HCT116 (cell line): Measurements from ENCODE around the gene SEC61G. TPM values are rescaled to one million over a fixed set of nuclear protein-coding genes. Genes with fewer than 3 reads are reported as not detected.

Experiments
- ATAC-seq: fragments of 200-7000 bp; cut with Tn5 transposase; 2 replicates; pipeline ENCODE4 v1.9.1; 2020; ENCODE audit warnings: mild to moderate bottlenecking, moderate library complexity
- BruUV-seq: library from RNA; stranded (reverse); fragments of 400-500 nt; replicated peaks from 2 replicates; lab custom pipeline; 2021; lab: Mats Ljungman, UMichigan
- CTCF ChIA-PET: fragments of 300-600 bp; sonication (Branson Sonifier 250); formaldehyde crosslinking; loops from one replicate; lab custom pipeline; 2021; ENCODE audit warnings: antibody characterized with exemption; lab: Charles Lee
- POLR2A ChIA-PET: fragments of 300-600, 350-600 bp; sonication (Branson Sonifier 250); formaldehyde crosslinking; loops from one replicate; lab custom pipeline; 2021; ENCODE audit warnings: antibody characterized with exemption; lab: Charles Lee
- RAD21 ChIA-PET, 2 experiments: fragments of 300-600 bp; sonication (Branson Sonifier 250); formaldehyde crosslinking; loops; one replicate each; lab custom pipeline; 2023; ENCODE audit warnings: low total read pairs in 2 of 2; ENCODE audit not compliant: uncharacterized antibody in 2 of 2, unreplicated experiment in 2 of 2, low non-redundant PET in 1 of 2; lab: Charles Lee
- DNase-seq: peaks from one replicate; pipeline ENCODE4 v3.0.0-alpha.2; 2010; ENCODE audit warnings: low read depth, low spot score
- H2AFZ ChIP-seq: fragments of 200-600 bp; shearing (Covaris generic), sonication (generic); 2 replicates; pipeline ENCODE4 v1.6.1; 2017; ENCODE audit warnings: low read depth, mixed run types, mixed read lengths, antibody characterized with exemption, low read length; ENCODE audit not compliant: poor library complexity, severe bottlenecking
- H3K27ac ChIP-seq: 2 replicates; pipeline ENCODE4 v1.5.1; 2012; ENCODE audit warnings: low read depth, low read length
- H3K27me3 ChIP-seq: fragments of 200-600 bp; sonication (generic); 2 replicates; pipeline ENCODE4 v1.6.1; 2016; ENCODE audit warnings: mixed run types, low read length, mixed read lengths; ENCODE audit not compliant: insufficient read depth
- H3K36me3 ChIP-seq, 2 experiments: fragments of 200-500 bp in 1 of 2; fragments of 200-600 bp in 1 of 2; sonication (Bioruptor generic) in 1 of 2; sonication (generic) in 1 of 2; 2 replicates each; pipeline versions ENCODE4 v1.5.1 to v1.6.1; 2014 to 2016; ENCODE audit warnings: low read length in 2 of 2, inconsistent platforms in 1 of 2, mixed read lengths in 1 of 2, mixed run types in 1 of 2; ENCODE audit not compliant: insufficient read depth in 2 of 2, control insufficient read depth in 1 of 2
- H3K4me1 ChIP-seq, 2 experiments: fragments of 200-600 bp in 1 of 2; sonication (generic) in 1 of 2; 2 replicates each; pipeline versions ENCODE4 v1.5.1 to v1.6.1; 2012 to 2017; ENCODE audit warnings: low read length in 2 of 2, inconsistent platforms in 1 of 2, mild to moderate bottlenecking in 1 of 2, mixed read lengths in 1 of 2, mixed run types in 1 of 2, moderate library complexity in 1 of 2; ENCODE audit not compliant: insufficient read depth in 2 of 2, control insufficient read depth in 1 of 2
- H3K4me2 ChIP-seq: fragments of 200-600 bp; sonication (generic); 2 replicates; pipeline ENCODE4 v1.6.1; 2017; ENCODE audit warnings: mixed run types, low read length, mixed read lengths
- H3K4me3 ChIP-seq, 2 experiments: fragments of 200-600 bp in 1 of 2; sonication (generic) in 1 of 2; replicated peaks in 1 of 2; 2 replicates each; pipeline ENCODE4 v1.5.1; 2011 to 2016; ENCODE audit warnings: low read length in 2 of 2, control low read depth in 1 of 2, low read depth in 1 of 2, mild to moderate bottlenecking in 1 of 2, mixed read lengths in 1 of 2, mixed run types in 1 of 2
- H3K79me2 ChIP-seq: fragments of 200-600 bp; sonication (generic); 2 replicates; pipeline ENCODE4 v1.6.1; 2017; ENCODE audit warnings: mild to moderate bottlenecking, mixed run types, low read length, moderate library complexity, mixed read lengths; ENCODE audit not compliant: insufficient read depth
- H3K9ac ChIP-seq: fragments of 200-600 bp; sonication (generic); 2 replicates; pipeline ENCODE4 v1.6.1; 2016; ENCODE audit warnings: low read length, mixed read lengths
- H3K9me2 ChIP-seq: fragments of 200-600 bp; sonication (generic), shearing (Covaris generic); 2 replicates; pipeline ENCODE4 v1.6.1; 2017; ENCODE audit warnings: mixed run types, mild to moderate bottlenecking, moderate library complexity; ENCODE audit not compliant: insufficient read depth
- H3K9me3 ChIP-seq, 2 experiments: fragments of 200-500 bp in 1 of 2; fragments of 200-600 bp in 1 of 2; sonication (Bioruptor generic) in 1 of 2; sonication (generic) in 1 of 2; 2 replicates each; pipeline ENCODE4 v1.6.1; 2014 to 2017; ENCODE audit warnings: low read length in 2 of 2, mixed read lengths in 2 of 2, inconsistent platforms in 1 of 2, low read depth in 1 of 2, mild to moderate bottlenecking in 1 of 2, mixed run types in 1 of 2, moderate library complexity in 1 of 2; ENCODE audit not compliant: control insufficient read depth in 1 of 2, insufficient read depth in 1 of 2
- H4K20me1 ChIP-seq: fragments of 200-600 bp; sonication (generic), shearing (Covaris generic); 2 replicates; pipeline ENCODE4 v1.6.1; 2017; ENCODE audit warnings: mixed run types, mild to moderate bottlenecking, moderate library complexity; ENCODE audit not compliant: insufficient read depth
- ATF3 ChIP-seq: IDR thresholded peaks from 2 replicates; pipeline ENCODE4 v1.6.1; 2012
- CBX3 ChIP-seq: IDR thresholded peaks from 2 replicates; pipeline ENCODE4 v1.6.1; 2012; ENCODE audit warnings: low read depth
- CEBPB ChIP-seq: IDR thresholded peaks from 2 replicates; pipeline ENCODE4 v1.6.1; 2012; ENCODE audit warnings: low read depth
- CTCF ChIP-seq, 3 experiments: fragments of 200-600 bp in 1 of 3; sonication (generic) in 1 of 3; IDR thresholded peaks in 2 of 3; conservative IDR thresholded peaks in 1 of 3; 2 replicates each; pipeline ENCODE4 v1.5.1; 2012 to 2017; ENCODE audit warnings: low read depth in 2 of 3, low read length in 2 of 3, antibody characterized with exemption in 1 of 3, borderline replicate concordance in 1 of 3, control low read depth in 1 of 3, mild to moderate bottlenecking in 1 of 3, mixed read lengths in 1 of 3, mixed run types in 1 of 3, moderate library complexity in 1 of 3; ENCODE audit not compliant: insufficient read depth in 1 of 3
- EGR1 ChIP-seq: IDR thresholded peaks from 2 replicates; pipeline ENCODE4 v1.6.1; 2012; ENCODE audit warnings: low read depth
- ELF1 ChIP-seq: IDR thresholded peaks from 2 replicates; pipeline ENCODE4 v1.6.1; 2012; ENCODE audit warnings: low read depth, borderline replicate concordance
- FOSL1 ChIP-seq: IDR thresholded peaks from 2 replicates; pipeline ENCODE4 v1.6.1; 2012; ENCODE audit warnings: low read depth
- JUND ChIP-seq: IDR thresholded peaks from 2 replicates; pipeline ENCODE4 v1.6.1; 2012
- POLR2A ChIP-seq: IDR thresholded peaks from 2 replicates; pipeline ENCODE4 v1.7.0; 2011; ENCODE audit warnings: borderline replicate concordance; ENCODE audit not compliant: insufficient read depth, insufficient read length; ENCODE audit errors: extremely low read depth
- POLR2AphosphoS5 ChIP-seq: IDR thresholded peaks from 2 replicates; pipeline ENCODE4 v1.6.1; 2011; ENCODE audit warnings: mild to moderate bottlenecking, low read depth, low read length, moderate library complexity
- SIN3A ChIP-seq: IDR thresholded peaks from 2 replicates; pipeline ENCODE4 v1.6.1; 2012; ENCODE audit warnings: low read depth
- SP1 ChIP-seq: IDR thresholded peaks from 2 replicates; pipeline ENCODE4 v1.6.1; 2012; ENCODE audit warnings: low read depth
- TCF7L2 ChIP-seq: IDR thresholded peaks from 2 replicates; pipeline ENCODE4 v1.7.0; 2011; ENCODE audit warnings: borderline replicate concordance, inconsistent platforms; ENCODE audit not compliant: insufficient read depth, insufficient read length; ENCODE audit errors: extremely low read depth
- YY1 ChIP-seq: IDR thresholded peaks from 2 replicates; pipeline ENCODE4 v1.6.1; 2011; ENCODE audit warnings: low read length, low read depth, moderate library complexity, mild to moderate bottlenecking; ENCODE audit not compliant: insufficient replicate concordance; ENCODE audit errors: extremely low read depth
- ZBTB33 ChIP-seq: IDR thresholded peaks from 2 replicates; pipeline ENCODE4 v1.6.1; 2011; ENCODE audit warnings: mild to moderate bottlenecking, low read length, moderate library complexity; ENCODE audit not compliant: insufficient replicate concordance; ENCODE audit errors: extremely low read depth
- ZFX ChIP-seq: fragments of 450-650 bp; IDR thresholded peaks from 2 replicates; pipeline ENCODE4 v1.6.1; 2017
- ZNF274 ChIP-seq: fragments of 200-500 bp; sonication (Bioruptor generic); IDR thresholded peaks from 2 replicates; pipeline ENCODE4 v1.6.1; 2014; ENCODE audit warnings: mild to moderate bottlenecking, low read depth, low read length, inconsistent platforms
- intact Hi-C: fragments of 100-400 bp; cut with micrococcal nuclease; formaldehyde crosslinking; loops from 2 replicates; pipeline ENCODE4 v1.10.0; 2022
- total RNA-seq: library from RNA; stranded (reverse); gene quantifications from one replicate; pipeline ENCODE4 v1.2.1, GENCODE V29; 2021; ENCODE audit not compliant: unreplicated experiment

Gene SEC61G
- total RNA-seq, 1 experiment from 2014 or later, result 147 TPM

- Histone ChIP-seq H3K79me2 (no peaks in the 10 kb centered on the region), H3K9ac (no peak overlapping the region), H3K4me2 (no peak overlapping the region), H4K20me1 (no peaks in the 10 kb centered on the region), H3K36me3 (no peaks in the 10 kb centered on the region), H3K27me3 (no peaks in the 10 kb centered on the region)
- intact Hi-C loops, result no loop called here
- CTCF ChIA-PET, result no interaction called here
- TF ChIP-seq ZNF274 (no peak), CEBPB (no peak), CBX3 (no peak)
- TF ChIP-seq, all 23 proteins: peak for 0
- Histone ChIP-seq H3K27ac (no peak overlapping the region), H2AFZ (no peak overlapping the region), H3K4me1 (no peaks in the 10 kb centered on the region), H3K9me2 (no peaks in the 10 kb centered on the region; the same call in 1 of the 2 replicates), H3K9me3 (no peaks in the 10 kb centered on the region), H3K4me3 (no peak overlapping the region)
- ChIA-PET RAD21 (no interaction called here), POLR2A (no interaction called here)
- no TSS peak for BruUV-seq
- ATAC-seq, result no peak
- DNase-seq, result no peak
These were observed 47.0 kb downstream of the SEC61G start for GRCh38 chr7:54711900-54712595.

GRCh38 chr7:54709283-54709682 lies 49.7 kb downstream of the SEC61G start:
- Histone ChIP-seq H2AFZ (no peak overlapping the region), H3K27ac (no peak overlapping the region), H3K4me2 (no peak overlapping the region), H3K9me2 (no peaks in the 10 kb centered on the region; the same call in 1 of the 2 replicates), H3K4me3 (no peak overlapping the region), H3K79me2 (no peaks in the 10 kb centered on the region), H3K4me1 (peaks cover 0 to 7% of the 10 kb centered on the region in 2 experiments; a peak in 2 of 4 replicates), H3K9me3 (no peaks in the 10 kb centered on the region), H3K27me3 (no peaks in the 10 kb centered on the region), H3K9ac (no peak overlapping the region), H3K36me3 (no peaks in the 10 kb centered on the region), H4K20me1 (no peaks in the 10 kb centered on the region)
- ChIA-PET RAD21 (no interaction called here), CTCF (no interaction called here), POLR2A (no interaction called here)
- ATAC-seq (no peak), DNase-seq (no peak)
- no peak for TF ChIP-seq ZNF274
- TF ChIP-seq FOSL1, result no peak
- no peak for TF ChIP-seq POLR2AphosphoS5
- TF ChIP-seq CEBPB, result no peak
- no peak for TF ChIP-seq SP1
- no peak for TF ChIP-seq ATF3
- no peak for TF ChIP-seq JUND
- no peak for TF ChIP-seq TCF7L2
- no peak for TF ChIP-seq POLR2A
- TF ChIP-seq CTCF (IDR thresholded peaks at IDR 0.05 in 2 of 3, conservative IDR thresholded peaks at IDR 0.05 in 1 of 3; ENCODE audit: borderline replicate concordance in 1 of 3, insufficient read depth in 1 of 3, low read depth in 2 of 3, low read length in 2 of 3), result no peak
- no peak for TF ChIP-seq EGR1
- no peak for TF ChIP-seq ZBTB33
- TF ChIP-seq YY1, result no peak
- no peak for TF ChIP-seq SIN3A
- TF ChIP-seq ZFX, result no peak
- no peak for TF ChIP-seq CBX3
- TF ChIP-seq ELF1, result no peak
- BruUV-seq, result no TSS peak
- intact Hi-C loops, result no loop called here
